Gastroesophageal sphincter (tissue), 4 donors: ENCODE measurements around the gene SAMD4A. TPM values are rescaled to one million over a fixed set of nuclear protein-coding genes. Genes with fewer than 3 reads are reported as not detected.
A peak's percentile ranks its signal among the peaks of the same experiment; 100 is the strongest.

Source experiments
- ATAC-seq: fragments of 150-250 bp; one replicate; pipeline ENCODE4 v1.9.1; 2016; ENCODE audit warnings: mild to moderate bottlenecking, moderate library complexity
- H3K27ac ChIP-seq, 4 donors: fragments of 200-600 bp; sonication (generic) in 3 of 4; 1 replicate in 3 of 4; 2 replicates in 1 of 4; pipeline ENCODE4 v1.5.1; 2016 to 2019
- H3K27me3 ChIP-seq: fragments of 200-600 bp; sonication (generic); one replicate; pipeline ENCODE4 v1.5.1; 2019
- H3K36me3 ChIP-seq, 2 donors: fragments of 200-600 bp; sonication (generic); one replicate each; pipeline ENCODE4 v1.5.1; 2019; ENCODE audit warnings: control low read depth in 1 of 2
- H3K4me1 ChIP-seq, 3 donors: fragments of 200-600 bp; sonication (generic); 1 replicate in 2 of 3; 2 replicates in 1 of 3; pipeline ENCODE4 v1.5.1; 2016 to 2019; ENCODE audit warnings: control low read depth in 2 of 3
- H3K4me3 ChIP-seq, 2 donors: fragments of 200-600 bp; sonication (generic); one replicate each; pipeline ENCODE4 v1.5.1; 2019; ENCODE audit warnings: mild to moderate bottlenecking in 1 of 2, moderate library complexity in 1 of 2
- H3K9me3 ChIP-seq, 3 donors: fragments of 200-600 bp; sonication (generic); one replicate each; pipeline ENCODE4 v1.5.1; 2017 to 2019; ENCODE audit warnings: control low read depth in 2 of 3
- CTCF ChIP-seq, 4 experiments: fragments of 200-600 bp in 2 of 4; fragments of 450-650 bp in 2 of 4; sonication (generic) in 1 of 4; IDR thresholded peaks; one replicate each; pipeline ENCODE4 v1.5.1; 2017 to 2019; ENCODE audit warnings: antibody characterized with exemption in 4 of 4, mild to moderate bottlenecking in 2 of 4, moderate library complexity in 2 of 4
- EP300 ChIP-seq: sonication (generic); formaldehyde crosslinking; IDR thresholded peaks from one replicate; pipeline ENCODE4 v1.6.1; 2017; ENCODE audit warnings: antibody characterized with exemption, mild to moderate bottlenecking
- POLR2A ChIP-seq, 2 donors: fragments of 450-650 bp; IDR thresholded peaks; one replicate each; pipeline ENCODE4 v1.6.1; 2017; ENCODE audit warnings: antibody characterized with exemption in 2 of 2, mild to moderate bottlenecking in 2 of 2, moderate library complexity in 1 of 2
- POLR2AphosphoS5 ChIP-seq: sonication (generic); formaldehyde crosslinking; IDR thresholded peaks from one replicate; pipeline ENCODE4 v1.6.1; 2017; ENCODE audit warnings: antibody characterized with exemption
- WGBS, 2 donors: methylation state at CpG; one replicate each; pipeline ENCODE4 v1.1.5; 2018; ENCODE audit warnings: low coverage in 1 of 2; 5-methylcytosine and 5-hydroxymethylcytosine counted together
- total RNA-seq, 4 donors: library from RNA; depleted of rRNA; stranded (reverse); fragments of >200 nt; gene quantifications; one replicate each; pipeline ENCODE4 v1.1.0, GENCODE V29; 2016

The SAMD4A gene
- total RNA-seq, 4 donors from 2014 or later = 65.2 to 163 (median 89.7) TPM

DNA sequence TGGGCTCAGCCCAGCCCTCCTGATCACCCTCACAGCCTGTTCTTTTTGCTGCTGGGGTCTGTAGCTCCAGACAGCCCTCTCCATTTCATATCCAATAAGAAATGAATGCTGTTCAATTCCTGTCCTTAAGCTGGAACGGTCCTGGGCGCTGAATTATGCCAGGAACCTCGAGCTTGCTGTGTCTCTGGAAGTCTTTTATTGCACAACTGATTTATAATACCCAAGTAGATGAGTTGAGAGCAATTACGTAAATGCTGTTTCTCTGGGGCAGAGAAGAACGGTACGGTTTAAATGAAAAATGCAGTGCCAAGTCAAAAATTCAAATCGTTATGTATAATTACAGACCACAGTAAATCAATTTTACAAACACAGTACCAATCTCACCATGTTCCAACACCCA lies 161.0 kb downstream of the SAMD4A start:
- no peaks in the 10 kb centered on the region for H3K9me3 ChIP-seq
- H3K4me3 ChIP-seq = no peak overlapping the region
- H3K27ac ChIP-seq = no peak overlapping the region
- no peak for TF ChIP-seq CTCF (IDR thresholded peaks at IDR 0.05)
- TF ChIP-seq EP300 = no peak
- no peak for TF ChIP-seq POLR2A (IDR thresholded peaks at IDR 0.05)
- TF ChIP-seq POLR2AphosphoS5 = no peak
- no peaks in the 10 kb centered on the region for H3K36me3 ChIP-seq
- ATAC-seq = no peak
- H3K4me1 ChIP-seq = peaks cover 3 to 24% (median 9%) of the 10 kb centered on the region in 3 donors
- WGBS, 2 donors = 89 to 95% methylated on average over 5 to 7 of the region's 7 CpGs
- no peaks in the 10 kb centered on the region for H3K27me3 ChIP-seq

DNA sequence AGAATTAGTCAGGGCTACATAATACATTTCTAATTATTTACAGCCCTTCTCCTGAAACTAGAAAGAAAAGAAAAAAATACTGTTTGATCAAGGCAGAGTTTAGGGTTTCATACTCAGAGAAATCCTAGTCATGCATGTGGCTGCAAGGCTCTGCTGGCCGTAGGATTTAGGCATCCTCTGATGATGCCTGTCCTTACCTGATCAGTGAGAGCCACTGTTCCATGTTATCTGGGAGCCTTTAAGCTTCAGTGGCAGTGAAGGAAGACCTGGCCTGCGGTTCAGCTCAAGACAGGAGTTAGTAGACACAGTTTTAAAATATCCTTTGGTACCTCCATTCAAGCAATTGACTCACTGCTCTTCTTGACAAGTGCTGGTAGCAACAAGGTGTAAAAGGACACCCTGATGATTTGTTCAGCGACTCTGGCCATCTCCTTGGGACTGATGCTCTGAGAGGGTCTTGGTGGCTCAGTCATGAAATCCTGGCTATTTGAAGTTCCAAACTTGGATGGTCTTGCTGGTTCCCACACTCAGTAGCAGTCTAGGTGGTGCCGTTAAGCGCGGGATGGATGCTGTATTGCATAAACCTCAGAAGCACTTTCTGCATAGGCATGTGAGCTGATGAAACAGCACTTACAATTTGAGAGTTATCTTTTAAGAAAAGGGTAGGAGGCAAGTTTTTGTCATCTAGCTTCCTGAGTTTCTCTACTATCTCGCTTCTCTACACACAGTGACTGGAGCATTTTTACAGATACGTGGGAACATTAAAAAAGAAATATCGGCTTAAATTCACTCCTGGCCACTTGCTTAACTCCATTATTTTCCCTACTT lies 162.0 kb downstream of the SAMD4A start:
- Histone ChIP-seq H3K27ac (no peak overlapping the region), H3K4me1 (peaks cover 3 to 24% (median 9%) of the 10 kb centered on the region in 3 donors), H3K4me3 (no peak overlapping the region), H3K9me3 (no peaks in the 10 kb centered on the region), H3K36me3 (no peaks in the 10 kb centered on the region), H3K27me3 (no peaks in the 10 kb centered on the region)
- 90 to 92% methylated on average over 6 of the region's 9 CpGs for WGBS, 2 donors
- no peak for TF ChIP-seq POLR2A (IDR thresholded peaks at IDR 0.05)
- TF ChIP-seq POLR2AphosphoS5 = no peak
- ATAC-seq = no peak

GRCh38 chr14:54730156-54730961 lies 163.4 kb downstream of the SAMD4A start:
- peak; percentile 52 for TF ChIP-seq POLR2AphosphoS5
- TF ChIP-seq CTCF (IDR thresholded peaks at IDR 0.05) = no peak
- 17 to 40% methylated on average over 5 to 6 of the region's 6 CpGs for WGBS, 2 donors
- H3K27ac ChIP-seq = peak overlapping the region in 3 of 4 donors; percentile 40 to 58 (median 56)
- H3K4me3 ChIP-seq = no peak overlapping the region
- no peaks in the 10 kb centered on the region for H3K36me3 ChIP-seq
- ATAC-seq = peak; percentile 73
- H3K27me3 ChIP-seq = no peaks in the 10 kb centered on the region
- no peaks in the 10 kb centered on the region for H3K9me3 ChIP-seq
- H3K4me1 ChIP-seq = peaks cover 4 to 38% (median 9%) of the 10 kb centered on the region in 3 donors

DNA sequence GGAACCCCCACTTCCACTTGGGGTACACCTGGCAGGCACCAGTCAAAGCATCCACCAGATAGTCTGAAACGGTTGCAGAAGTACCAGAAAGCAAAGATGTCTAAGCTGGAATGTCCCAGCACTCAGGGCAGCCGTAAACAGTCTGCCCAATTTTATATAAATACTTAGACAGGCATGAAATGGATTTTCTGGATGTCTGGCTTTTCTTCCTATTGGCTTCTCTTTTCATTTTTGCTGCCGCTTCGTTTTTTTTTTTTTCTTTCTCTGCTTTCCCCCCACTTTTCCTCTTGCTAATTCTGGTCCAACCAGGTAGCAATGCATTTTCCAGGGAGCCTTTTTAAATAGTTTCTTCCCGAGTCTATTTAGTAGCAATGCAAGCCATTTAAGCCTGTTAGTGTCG lies 168.0 kb downstream of the SAMD4A start:
- Histone ChIP-seq H3K4me3 (no peak overlapping the region), H3K27me3 (no peaks in the 10 kb centered on the region), H3K4me1 (peaks cover 4 to 42% (median 8%) of the 10 kb centered on the region in 3 donors), H3K36me3 (no peaks in the 10 kb centered on the region), H3K9me3 (no peaks in the 10 kb centered on the region), H3K27ac (peak overlapping the region in 1 of 4 donors; percentile 30)
- 27 to 45% methylated on average over 4 to 6 of the region's 6 CpGs for WGBS, 2 donors
- TF ChIP-seq CTCF (IDR thresholded peaks at IDR 0.05) (no peak), POLR2AphosphoS5 (no peak), EP300 (no peak), POLR2A (IDR thresholded peaks at IDR 0.05) (no peak)
- no peak for ATAC-seq

GRCh38 chr14:54735424-54735823 lies 168.5 kb downstream of the SAMD4A start:
- H3K27me3 ChIP-seq = no peaks in the 10 kb centered on the region
- 50 to 69% methylated on average over 1 to 3 of the region's 3 CpGs for WGBS, 2 donors
- peaks cover 4 to 37% (median 8%) of the 10 kb centered on the region in 3 donors for H3K4me1 ChIP-seq
- H3K9me3 ChIP-seq = no peaks in the 10 kb centered on the region
- H3K4me3 ChIP-seq = no peak overlapping the region
- H3K36me3 ChIP-seq = no peaks in the 10 kb centered on the region
- no peak for ATAC-seq
- no peak for TF ChIP-seq POLR2AphosphoS5
- TF ChIP-seq CTCF (IDR thresholded peaks at IDR 0.05) = no peak
- TF ChIP-seq POLR2A (IDR thresholded peaks at IDR 0.05) = no peak
- no peak for TF ChIP-seq EP300
- H3K27ac ChIP-seq = peak overlapping the region in 2 of 4 donors; percentile 30 to 41
